Fibroblast of the conjunctiva (primary cell): ENCODE results near the gene MACROD1.

Source experiments
- DNase-seq: peaks from one replicate; pipeline ENCODE4 v3.0.0-alpha.2; 2010; ENCODE audit warnings: low read depth

MACROD1 gene

DNA sequence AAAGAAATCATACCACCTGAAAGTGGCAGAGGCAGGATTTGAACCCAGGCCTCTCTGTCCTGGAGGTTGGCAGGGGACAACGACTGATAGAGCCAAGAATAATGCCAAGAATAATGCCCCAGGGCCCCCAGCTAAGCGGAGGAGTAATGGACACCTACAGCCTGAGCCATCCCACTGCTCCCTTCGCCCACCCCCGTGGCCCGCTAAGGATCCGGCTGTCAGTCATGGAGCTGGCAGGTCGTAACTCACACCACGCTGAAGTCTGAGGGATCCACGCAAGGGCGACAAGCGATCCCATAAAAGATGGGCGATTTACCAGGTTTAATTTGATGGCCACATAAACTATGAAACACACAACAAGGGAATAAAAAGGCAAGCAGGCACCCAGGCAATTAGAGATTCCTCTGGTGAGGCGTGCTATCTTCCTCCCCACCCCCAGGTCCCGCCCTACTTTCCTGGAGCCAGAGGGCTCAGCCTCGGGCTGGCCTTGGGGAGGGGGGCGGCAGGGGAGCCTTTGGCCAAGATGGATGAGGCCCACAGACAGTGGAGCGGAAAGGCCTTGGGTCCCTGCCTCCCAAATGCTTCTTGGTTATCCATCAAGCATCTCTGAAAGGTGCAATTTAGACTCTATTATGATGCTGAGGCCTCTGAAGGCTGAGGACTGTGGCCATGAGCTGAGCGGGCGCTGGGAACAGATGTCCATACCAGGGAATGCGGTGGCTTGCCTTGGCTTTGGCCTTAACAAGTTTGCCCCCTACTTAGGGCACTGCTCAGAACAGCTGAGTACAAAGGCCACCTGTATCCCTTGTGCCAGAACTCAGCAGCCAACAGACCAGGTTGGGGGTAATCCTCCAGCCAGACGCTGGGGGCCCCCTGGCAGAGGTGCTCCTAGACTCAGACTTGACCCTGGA, 55.2 kb downstream of the MACROD1 start:
- no peak for DNase-seq

DNA sequence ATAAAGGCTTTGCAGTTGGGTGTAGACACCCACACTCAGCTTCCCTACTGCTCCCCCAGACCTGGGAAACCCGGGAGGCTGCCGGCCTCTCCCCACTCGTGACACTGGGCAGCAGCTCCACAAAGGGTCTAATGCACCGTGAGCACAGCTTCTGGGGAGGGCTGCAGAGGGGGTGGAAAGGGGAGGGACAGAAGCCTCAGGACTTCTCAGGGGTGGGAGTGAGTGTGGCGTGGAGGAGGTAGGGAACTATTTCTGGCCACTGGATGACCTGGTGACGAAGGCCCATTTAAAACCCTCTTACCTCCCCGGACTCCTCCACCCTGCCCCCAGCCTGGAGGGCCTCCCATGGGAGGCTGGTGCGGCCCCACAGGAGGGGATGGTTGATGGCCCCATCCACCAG, 56.6 kb downstream of the MACROD1 start:
- no peak for DNase-seq

DNA sequence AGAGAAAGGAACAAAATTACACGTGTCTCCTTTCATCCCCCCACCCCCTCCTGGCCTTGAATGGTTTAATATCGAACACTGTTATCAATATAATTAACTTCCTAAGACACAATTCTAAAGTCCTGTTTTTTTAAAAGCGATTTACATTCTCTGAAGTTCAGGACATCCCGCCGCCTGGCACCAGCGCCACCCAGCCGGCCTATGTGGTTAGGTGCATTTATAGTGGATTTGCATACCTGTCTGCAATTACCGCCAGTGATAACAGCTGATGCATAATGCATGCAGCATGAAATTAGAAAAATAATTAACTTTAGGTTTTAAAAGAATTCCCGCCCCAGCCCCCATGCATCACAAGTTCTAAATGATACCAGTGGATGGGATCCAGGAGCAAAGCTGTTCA, 58.6 kb downstream of the MACROD1 start:
- DNase-seq, result no peak

DNA sequence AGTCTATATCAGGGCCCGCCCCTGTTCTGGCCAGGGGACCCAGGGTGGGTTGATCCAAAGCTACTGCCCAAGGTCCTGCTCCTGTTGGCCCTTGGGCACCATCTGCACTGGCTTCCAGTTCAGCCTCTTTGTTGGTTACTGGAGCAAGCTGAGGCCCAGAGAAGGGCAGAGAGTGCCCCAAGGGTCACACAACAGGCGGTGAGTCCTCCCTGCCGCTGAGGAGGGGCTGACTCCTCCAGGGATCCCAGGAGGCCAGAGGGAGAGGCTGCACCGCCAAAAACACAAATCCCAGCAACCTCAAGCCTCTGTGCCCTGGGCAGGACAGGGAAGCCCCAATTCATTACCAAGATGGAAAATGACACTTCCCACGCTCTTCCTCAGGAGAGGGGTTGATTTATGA, 61.3 kb downstream of the MACROD1 start:
- DNase-seq, result no peak

DNA sequence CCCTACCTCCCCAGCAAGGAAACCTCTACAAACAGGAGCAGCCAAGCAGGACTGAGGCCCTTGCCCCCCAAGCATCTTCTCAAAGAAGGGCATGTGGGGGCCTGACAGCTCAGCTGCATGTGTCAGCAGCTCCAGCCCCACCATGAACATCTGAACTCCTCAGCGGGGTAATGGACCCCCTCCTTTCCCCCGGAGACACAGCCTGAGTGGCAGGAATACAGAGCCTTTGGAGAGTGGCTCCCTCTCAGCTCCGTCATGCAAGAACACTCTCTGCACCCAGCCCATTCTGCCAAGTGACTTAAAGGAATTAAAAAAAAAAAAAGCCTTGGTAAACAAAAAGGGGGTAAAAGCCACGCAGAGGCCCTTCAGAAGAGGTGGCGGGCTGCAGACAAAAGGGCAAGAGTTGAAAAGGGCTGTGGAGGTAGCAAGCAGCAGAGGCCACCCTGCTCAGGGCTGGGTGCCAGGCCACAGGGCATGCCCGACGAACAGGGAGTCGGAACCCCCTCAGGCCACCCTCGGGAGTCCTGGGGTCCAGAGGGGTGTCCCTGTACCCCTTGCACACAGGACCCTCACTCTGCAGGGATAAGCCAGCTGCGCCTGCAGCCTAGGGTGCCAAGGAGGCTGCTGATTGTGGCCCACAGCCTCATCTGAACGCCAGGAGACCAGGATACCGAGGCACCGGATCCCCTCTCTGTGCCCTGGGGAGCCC, 62.5 kb downstream of the MACROD1 start:
- DNase-seq, result no peak

DNA sequence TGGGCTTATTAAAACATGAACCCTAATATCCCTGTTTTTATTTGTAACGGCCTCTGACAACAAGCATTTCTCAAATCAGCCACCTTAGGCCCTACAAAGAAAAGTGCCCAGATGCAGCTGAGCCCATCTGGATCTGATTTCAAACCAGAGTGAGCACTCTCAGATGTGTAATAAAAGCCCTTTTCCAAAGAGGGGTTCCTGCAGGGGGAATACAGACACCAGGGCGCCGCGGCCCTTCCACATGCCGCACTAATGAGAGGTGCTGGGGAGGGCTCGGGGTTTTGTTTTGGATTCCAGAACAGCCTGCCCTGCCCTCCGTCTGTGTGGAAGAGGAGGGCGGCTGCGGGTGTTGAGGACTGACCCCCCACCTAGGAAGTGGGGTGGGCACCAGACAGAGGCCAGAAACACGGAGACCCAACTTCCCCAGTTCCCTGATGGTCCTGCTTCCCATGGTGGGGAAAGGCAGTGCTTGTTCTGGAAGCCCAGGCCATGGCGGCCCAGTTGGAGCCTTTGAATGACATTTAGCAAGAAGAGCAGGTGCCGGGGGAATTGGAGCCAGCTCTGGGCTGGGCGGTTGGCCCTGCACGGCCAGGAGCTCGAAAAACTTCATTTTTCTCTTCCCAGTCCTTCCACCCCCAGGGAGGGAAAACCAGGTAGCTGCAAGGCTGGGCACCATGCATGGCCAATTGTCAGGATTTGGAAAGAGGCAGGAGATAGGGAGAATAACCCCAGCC, 63.7 kb downstream of the MACROD1 start:
- peak; percentile 27 for DNase-seq

DNA sequence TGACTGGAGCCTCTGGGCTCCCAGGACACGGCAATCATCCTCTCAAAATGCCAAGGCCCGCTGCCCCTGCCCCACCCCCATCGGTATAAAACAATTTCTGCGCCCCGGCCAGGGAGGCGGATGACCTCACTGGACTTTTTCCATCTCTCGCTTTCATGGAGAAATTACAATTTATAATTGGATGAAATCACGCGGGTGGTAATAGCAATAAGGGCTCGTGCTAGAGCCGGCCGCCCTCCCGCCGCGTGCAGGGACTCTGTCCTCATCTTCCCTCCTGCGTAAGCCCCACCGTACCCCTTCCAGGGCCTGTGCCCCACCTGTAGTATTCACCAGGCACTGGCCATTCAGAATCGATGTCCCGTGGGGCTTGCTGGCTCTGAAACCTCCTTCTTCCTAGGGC, 64.5 kb downstream of the MACROD1 start:
- DNase-seq, result no peak

DNA sequence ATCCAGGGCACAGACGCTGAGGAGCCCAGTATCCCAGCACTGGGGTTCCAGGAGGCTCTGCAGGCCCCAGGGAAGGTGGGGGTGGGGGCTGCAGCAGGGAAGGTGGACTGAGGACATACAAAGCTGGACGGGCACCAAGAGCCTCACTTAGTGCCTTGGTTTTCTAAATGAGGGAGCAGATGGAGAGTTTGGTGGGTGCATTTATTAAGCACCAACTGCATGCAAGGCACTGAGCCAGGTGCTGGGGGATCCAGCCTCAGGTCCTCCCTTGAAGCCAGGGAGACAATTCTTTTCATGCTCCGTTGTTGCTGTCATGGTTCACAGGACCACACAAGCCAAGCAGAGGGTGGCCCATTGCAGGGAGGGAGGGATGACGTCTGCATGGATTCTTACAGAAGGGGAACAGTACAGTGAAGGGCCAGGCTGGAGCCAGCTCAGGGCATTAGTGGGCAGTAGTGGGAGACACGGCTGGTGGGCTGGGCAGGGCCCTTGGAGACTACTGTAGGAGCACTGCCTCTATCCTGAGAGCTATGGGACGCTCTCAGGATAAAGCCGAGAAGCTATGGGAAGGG, 65.0 kb downstream of the MACROD1 start:
- no peak for DNase-seq

DNA sequence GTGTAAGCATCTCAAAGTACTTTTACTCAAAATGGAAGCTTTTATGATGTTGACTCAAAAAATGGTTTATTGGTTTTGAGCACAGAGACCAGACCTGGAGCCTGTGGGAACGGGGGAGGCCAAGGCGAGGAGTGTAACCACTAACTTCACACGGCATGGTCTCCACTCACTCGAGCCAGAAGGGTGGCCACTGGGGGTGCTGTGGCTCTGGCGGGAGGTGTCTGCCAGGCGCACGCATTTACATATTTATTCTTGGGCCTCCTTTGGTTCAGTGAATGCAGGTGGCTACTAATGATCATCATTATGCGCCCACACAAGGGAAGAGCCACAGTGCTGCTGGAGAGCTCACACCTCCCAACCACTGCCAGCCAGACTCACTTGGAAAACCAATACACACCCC, 65.6 kb downstream of the MACROD1 start:
- no peak for DNase-seq

DNA sequence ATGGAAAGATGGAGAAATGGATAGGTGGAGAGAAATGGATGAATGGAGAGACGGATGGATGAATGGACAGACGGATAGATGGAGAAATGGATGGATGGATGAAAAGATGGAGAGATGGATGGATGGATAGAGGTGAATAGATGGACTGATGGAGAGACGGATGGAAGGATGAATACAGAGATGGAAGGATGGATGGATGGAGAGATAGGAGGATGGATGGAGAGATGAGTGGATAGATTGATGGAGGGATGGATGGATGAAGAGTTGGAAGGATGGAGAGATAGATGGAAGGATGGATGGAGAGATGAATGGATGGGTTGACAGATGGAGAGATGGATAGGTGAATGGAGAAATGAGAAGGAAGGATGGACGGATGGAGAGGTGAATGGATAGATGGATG, 66.5 kb downstream of the MACROD1 start:
- no peak for DNase-seq

DNA sequence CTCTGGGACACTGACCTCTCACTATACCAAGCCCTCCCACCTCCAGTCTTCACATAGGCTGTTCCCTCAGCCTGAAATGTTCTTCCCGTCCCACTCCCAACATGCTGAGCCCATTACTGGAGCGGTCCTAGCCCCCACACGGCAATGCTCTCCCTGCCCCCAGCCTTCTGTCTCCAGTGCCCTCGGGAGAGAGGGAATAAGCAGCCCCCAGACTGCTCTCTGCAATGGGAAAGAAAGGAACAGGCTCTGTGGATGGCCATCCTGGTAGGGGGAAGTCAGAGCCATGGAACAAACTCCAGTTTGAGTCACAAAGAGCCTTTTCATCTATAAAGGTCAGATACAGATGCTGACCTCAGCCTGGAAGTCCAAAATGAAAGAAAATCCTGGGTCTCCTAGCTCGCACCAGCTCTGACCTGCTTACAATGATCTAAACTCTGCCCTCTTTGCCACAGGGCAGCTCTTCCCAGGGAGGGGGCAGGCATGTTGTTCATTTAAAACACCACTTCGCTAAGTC, 67.5 kb downstream of the MACROD1 start:
- DNase-seq, result no peak

DNA sequence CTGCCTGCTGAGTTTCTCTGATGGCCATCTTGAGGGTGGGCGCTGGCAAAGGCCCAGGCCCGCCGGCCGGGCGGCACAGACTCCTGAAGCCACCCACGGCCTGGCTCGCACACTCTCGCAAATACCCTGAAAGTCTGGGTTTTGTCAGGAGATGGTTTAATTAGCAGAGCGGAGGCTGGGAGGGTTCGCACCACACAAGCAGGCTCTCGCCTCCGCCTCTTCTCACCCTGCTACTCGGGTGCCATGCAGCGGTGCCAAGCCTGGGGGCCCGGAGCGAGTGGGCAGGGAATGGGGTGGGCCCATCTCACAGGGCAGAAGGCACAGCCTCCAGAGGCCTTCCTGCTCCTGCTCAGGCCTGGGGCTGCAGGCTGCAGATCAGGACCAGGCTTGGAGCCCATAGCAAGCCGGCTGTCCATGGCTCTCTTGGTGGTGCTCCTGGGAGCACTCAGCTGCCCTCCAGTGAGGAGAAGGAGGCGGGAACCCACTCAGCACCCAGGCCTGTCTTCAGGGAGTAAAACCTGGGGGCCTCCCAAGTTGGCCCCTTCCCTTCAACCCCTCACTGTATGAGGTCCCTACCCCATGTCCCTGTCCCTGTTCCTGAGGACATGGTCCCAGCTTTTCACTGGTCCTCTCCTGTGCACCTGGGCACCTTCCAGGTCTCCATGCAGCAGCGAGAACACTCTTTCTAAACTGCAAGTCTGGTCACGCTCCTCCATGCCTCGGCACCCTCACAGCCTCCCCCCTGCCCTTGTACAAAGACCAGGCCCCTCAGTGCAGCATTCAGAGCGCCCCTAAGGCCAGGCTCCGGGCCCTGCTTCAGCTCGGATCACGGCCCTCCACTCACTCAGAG, 68.2 kb downstream of the MACROD1 start:
- no peak for DNase-seq

DNA sequence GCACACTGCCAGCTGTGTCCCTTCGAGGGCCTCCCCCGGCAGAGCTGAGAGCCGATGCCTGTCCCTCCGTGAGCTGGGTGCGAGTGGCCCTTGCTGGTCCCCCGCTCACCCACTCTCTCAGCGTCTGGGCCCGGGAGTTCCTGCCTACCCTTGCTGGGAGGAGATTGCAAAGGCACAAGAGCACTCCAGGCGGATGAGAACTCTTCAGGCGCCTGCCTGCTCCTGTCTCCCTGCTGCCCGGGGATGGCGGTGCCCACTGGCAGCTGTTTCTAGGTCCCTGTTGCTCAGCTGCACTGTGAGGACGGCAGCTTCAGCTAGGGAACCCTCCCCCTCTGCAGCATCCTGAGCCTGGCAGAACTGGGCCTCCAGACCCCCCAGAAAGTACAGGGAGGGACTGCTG, 69.1 kb downstream of the MACROD1 start:
- DNase-seq, result no peak

DNA sequence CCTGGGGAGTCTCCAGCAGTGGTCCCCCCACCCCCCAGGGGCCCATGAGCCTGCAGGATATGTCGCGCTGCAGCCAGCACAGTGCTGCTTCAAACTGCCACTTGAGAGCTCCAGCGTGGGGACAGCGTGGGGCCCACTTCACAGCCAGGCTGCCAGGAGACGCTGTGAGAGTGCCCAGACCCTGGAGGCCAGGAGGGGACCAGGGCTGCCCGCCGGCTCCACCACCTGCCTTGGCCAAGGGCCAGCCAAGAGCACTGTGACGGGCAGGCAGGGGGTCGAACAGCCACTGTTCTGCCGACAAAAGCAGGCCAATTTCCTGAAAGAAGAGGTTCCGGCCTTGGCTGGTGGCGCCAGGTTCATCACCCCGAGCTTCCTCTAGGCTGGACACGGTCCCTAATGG, 70.0 kb downstream of the MACROD1 start:
- DNase-seq, result no peak

DNA sequence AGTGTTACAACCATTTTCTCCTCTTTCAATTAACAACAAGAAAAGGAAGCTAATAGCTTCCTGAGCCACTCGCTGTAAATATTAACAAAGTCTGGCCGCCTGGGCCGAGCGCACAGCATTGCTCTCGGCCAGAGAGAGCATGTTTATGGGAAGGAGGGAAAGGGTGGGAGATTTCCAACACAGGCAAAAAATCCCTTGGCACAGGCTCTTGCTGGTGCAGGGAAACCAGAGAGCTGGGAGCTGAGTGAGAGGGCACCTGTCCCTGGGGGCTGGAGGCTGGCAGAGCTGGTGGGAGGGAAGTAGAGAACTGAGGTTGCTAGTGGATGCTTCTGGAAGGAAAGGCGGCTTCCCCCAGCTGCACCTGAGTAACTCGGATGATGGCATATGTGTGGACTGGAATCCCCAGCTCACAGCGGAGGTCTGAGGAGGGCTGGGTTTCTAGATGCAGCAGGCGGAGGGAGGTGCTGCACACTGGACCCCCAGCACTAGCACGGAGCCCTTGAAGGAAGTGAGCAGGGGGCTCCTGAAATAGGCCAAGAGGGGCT, 70.6 kb downstream of the MACROD1 start:
- DNase-seq, result no peak

DNA sequence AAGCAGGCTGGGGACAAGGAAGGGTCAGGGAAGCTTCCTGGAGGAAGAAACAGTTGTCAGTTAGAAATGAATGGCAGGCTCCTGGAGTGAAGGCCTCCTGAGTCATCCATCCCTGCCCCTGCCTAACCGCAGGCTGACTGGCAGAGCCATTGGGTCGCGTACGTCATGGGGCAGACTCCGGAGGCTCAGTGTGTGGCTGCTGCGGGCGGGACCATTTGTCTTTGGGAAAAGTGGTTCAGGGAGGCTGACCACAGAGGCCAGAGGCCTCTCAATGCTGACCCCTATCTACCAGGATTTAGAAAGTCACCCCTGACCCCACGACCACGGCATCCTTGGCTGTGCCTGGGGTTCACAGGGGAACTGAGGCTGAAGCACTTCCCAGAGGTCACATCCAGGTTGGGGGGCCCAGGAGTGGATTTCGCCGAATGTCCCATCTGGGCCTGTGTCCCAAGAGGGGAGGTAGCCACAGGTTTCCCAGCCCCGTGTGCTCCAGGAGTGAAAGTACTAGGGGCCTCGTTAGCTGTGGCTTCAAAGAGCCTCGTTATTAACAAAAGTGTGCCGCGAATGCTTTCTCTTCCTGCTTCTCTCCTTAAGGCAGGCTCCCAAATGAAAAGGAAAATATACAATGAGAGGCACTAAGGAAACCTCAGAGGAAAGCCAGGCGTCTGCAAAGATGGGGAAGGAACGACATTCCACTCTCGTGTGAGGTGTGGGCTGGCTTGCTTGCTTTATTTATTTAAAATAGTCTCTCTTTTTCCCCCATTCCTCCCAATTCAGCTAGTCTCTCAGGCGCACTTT, 71.3 kb downstream of the MACROD1 start:
- DNase-seq, result peak; percentile 56

DNA sequence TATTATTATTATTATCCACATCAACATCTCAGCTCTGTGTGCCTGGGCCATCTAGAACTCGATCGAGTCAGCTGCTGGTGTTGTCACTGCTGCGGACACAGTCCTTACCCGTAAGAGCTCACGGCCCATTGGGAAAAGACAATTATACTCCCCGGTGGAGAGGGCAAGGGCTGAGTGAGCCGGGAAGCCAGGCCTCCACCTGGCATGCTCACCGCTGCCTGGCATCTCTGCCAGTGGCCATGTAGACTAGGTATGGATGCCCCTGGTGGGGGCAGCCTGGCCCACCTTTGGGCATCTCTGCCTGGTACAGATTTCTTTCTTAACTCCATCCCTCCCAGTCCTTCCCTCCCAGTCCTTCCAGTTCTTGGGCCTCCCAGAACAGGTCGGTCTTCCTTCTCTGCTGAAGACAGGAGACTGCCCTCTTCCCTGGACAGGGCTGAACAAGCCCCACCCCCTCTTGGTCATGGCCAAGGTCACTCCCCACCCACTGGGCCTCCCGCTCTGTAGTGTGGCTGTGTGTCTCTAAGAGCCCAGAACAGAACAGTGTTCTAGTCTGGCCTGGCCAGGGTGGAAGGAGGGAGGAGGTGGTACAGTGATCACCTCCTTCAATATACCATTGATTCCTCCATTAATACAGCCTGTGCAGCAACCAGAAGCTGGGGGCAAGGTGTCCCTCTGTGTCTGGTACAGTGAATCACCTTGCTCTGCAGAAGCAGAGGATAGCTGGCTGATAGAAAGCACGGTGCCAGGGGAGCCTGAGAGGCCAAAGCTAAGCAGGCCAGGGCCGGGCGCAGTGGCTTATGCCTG, 72.5 kb downstream of the MACROD1 start:
- DNase-seq, result no peak

DNA sequence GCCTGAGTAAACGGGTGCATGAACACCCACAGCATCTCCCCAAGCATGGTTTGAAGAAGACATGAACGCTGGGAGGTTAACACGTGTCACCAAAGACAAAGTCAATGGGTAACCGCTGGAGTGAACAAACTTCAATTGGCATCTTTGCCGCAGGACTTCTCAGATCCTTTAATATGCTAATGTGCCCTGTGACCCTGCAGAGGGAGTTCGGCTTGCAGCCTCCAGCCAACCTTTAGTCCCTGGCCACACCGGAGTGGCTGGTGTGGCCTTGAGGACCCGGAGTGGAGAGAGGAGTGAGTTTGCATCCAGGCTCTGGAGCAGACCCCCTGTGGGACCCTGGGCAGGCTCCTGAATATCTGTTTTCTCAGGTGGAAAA, 73.2 kb downstream of the MACROD1 start:
- no peak for DNase-seq

DNA sequence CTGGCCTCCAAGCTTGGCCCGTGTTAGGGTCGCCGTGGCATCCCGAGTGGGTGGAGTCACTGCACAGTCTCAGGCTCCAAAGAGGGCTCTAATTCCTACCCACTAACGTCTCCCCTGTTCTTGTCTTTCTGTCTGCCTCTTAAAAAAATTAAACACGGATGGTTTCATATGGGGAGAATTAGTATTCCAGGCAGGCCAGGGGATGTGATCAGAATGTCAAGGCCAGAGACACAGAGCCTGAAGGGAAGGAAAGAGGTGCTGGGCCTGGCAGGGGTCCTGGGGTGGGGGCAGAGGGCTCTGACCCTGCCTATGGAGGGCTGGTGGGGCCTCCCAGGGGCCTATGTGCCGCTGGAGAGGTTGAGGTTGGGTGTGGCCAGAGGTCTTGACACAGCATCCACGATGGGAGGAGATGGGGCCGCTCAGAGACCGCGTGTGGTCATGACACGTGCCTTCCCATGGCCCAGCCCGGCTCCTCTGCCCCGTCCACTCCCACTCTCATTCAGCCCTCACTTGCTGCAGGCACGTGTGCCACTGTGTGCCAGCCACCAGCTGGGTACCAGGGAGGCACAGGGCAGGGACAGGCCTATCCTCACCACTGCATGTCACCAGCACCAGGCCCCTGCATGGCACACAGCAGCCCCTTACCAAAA, 73.7 kb downstream of the MACROD1 start:
- DNase-seq, result no peak
